Spleen (tissue), 11 donors: Measurements from ENCODE around the gene KAT6B. TPM values are rescaled to one million over a fixed set of nuclear protein-coding genes. Genes with fewer than 3 reads are reported as not detected.

Experiments
- DNase-seq: peaks from one replicate; pipeline ENCODE4 v3.0.0-alpha.2; 2020
- H3K27ac ChIP-seq, 8 donors: fragments of 200-600 bp; sonication (generic) in 7 of 8; 1 replicate in 4 of 8; 2 replicates in 4 of 8; pipeline versions ENCODE4 v1.5.0 to v1.8.0; 2016 to 2021; ENCODE audit warnings: inconsistent platforms in 4 of 8, mild to moderate bottlenecking in 4 of 8, moderate library complexity in 1 of 8
- H3K27me3 ChIP-seq, 7 donors: fragments of 200-600 bp; sonication (generic) in 6 of 7; replicated peaks in 1 of 7; 1 replicate in 4 of 7; 2 replicates in 3 of 7; pipeline versions ENCODE4 v1.5.0 to v1.8.0; 2016 to 2021; ENCODE audit warnings: inconsistent platforms in 3 of 7, mild to moderate bottlenecking in 1 of 7
- H3K36me3 ChIP-seq, 6 donors: fragments of 200-600 bp; sonication (generic) in 5 of 6; 1 replicate in 4 of 6; 2 replicates in 2 of 6; pipeline versions ENCODE4 v1.5.0 to v1.8.0; 2016 to 2021; ENCODE audit warnings: inconsistent platforms in 2 of 6
- H3K4me1 ChIP-seq, 6 donors: fragments of 200-600 bp; sonication (generic) in 5 of 6; 1 replicate in 3 of 6; 2 replicates in 3 of 6; pipeline versions ENCODE4 v1.5.0 to v1.8.0; 2016 to 2021; ENCODE audit warnings: inconsistent platforms in 3 of 6
- H3K4me3 ChIP-seq, 8 donors: fragments of 200-600 bp; sonication (generic) in 7 of 8; 1 replicate in 4 of 8; 2 replicates in 4 of 8; pipeline versions ENCODE4 v1.5.0 to v1.8.0; 2016 to 2021; ENCODE audit warnings: inconsistent platforms in 4 of 8, mild to moderate bottlenecking in 4 of 8, moderate library complexity in 2 of 8
- H3K9me3 ChIP-seq, 8 donors: fragments of 200-600 bp; sonication (generic) in 7 of 8; 1 replicate in 4 of 8; 2 replicates in 4 of 8; pipeline versions ENCODE4 v1.5.0 to v1.8.0; 2016 to 2021; ENCODE audit warnings: inconsistent platforms in 4 of 8
- CTCF ChIP-seq, 11 experiments: fragments of 200-600 bp in 7 of 11; fragments of 450-650 bp in 4 of 11; sonication (generic) in 4 of 11; IDR thresholded peaks in 8 of 11; conservative IDR thresholded peaks in 3 of 11; 1 replicate in 7 of 11; 2 replicates in 4 of 11; pipeline versions ENCODE4 v1.4.0 to v1.8.0; 2016 to 2021; ENCODE audit warnings: antibody characterized with exemption in 11 of 11, inconsistent platforms in 4 of 11, mild to moderate bottlenecking in 1 of 11
- POLR2A ChIP-seq, 3 donors: fragments of 450-650 bp; IDR thresholded peaks; one replicate each; pipeline ENCODE4 v1.5.1; 2017; ENCODE audit warnings: antibody characterized with exemption in 3 of 3, mild to moderate bottlenecking in 1 of 3
- POLR2AphosphoS5 ChIP-seq, 3 donors: sonication (generic); formaldehyde crosslinking; IDR thresholded peaks; one replicate each; pipeline ENCODE4 v1.5.1; 2017; ENCODE audit warnings: antibody characterized with exemption in 3 of 3
- WGBS, 5 donors: extraction: QIAGEN DNeasy Blood & Tissue Kit in 3 of 5; methylation state at CpG; one replicate each; pipeline versions ENCODE4 v1.1.5 to v1.1.7; 2013 to 2018; 5-methylcytosine and 5-hydroxymethylcytosine counted together
- intact Hi-C: fragments of 100-400 bp; cut with DNase I; formaldehyde crosslinking; loops from one replicate; pipeline ENCODE4 v1.15.0; 2023; ENCODE audit warnings: low total_unique reads
- polyA plus RNA-seq, 3 donors: library from polyadenylated mRNA; stranded (reverse); fragments of 200-250 nt; gene quantifications; one replicate each; pipeline ENCODE4 v1.2.1, GENCODE V29; 2013
- total RNA-seq, 7 donors: library from RNA; depleted of rRNA in 3 of 7; stranded (reverse); fragments of >200 nt in 3 of 7; fragmentation: NEBNext Ultra II Directional in 4 of 7; extraction: Animal tissue kit (Norgen Biotek cat#: 25700) in 4 of 7; gene quantifications; one replicate each; pipeline versions ENCODE4 v1.1.0 to v1.2.1, GENCODE V29; 2016 to 2021
- donor health status: healthy with polysubstance abuse.
- donor health status: DM: no; HTN: no; CAD: no; lungs with moderate emphysema.
- donor health status: DM: no; HTN: no; CAD: no.
- donor health status: Bipolar disorder and iron deficiency.
- donor health status: healthy.
- donor health status: DM: no; HTN: no; CAD: no.
- donor health status: DM: yes; HTN: yes; CAD: no.

Gene KAT6B
- total and polyA plus RNA-seq, 10 donors, result 2.9 to 61.0 (median 46.0) TPM

GRCh38 chr10:74912182-74912581, 85.8 kb downstream of the KAT6B start:
- intact Hi-C loops, result no loop called here
- H3K4me1 ChIP-seq, result peaks cover 0 to 68% (median 21%) of the 10 kb centered on the region in 6 donors
- H3K36me3 ChIP-seq, result no peaks in the 10 kb centered on the region
- TF ChIP-seq POLR2AphosphoS5 (IDR thresholded peaks at IDR 0.05), result no peak
- TF ChIP-seq CTCF (IDR thresholded peaks at IDR 0.05 in 8 of 11, conservative IDR thresholded peaks at IDR 0.05 in 3 of 11), result no peak
- TF ChIP-seq POLR2A (IDR thresholded peaks at IDR 0.05), result no peak
- H3K27ac ChIP-seq, result no peak overlapping the region
- no peaks in the 10 kb centered on the region for H3K27me3 ChIP-seq
- DNase-seq, result no peak
- H3K9me3 ChIP-seq, result no peaks in the 10 kb centered on the region
- H3K4me3 ChIP-seq, result no peak overlapping the region

GRCh38 chr10:74912682-74913081, 86.3 kb downstream of the KAT6B start:
- no peak overlapping the region for H3K4me3 ChIP-seq
- DNase-seq, result no peak
- H3K27ac ChIP-seq, result no peak overlapping the region
- intact Hi-C loops, result no loop called here
- H3K36me3 ChIP-seq, result no peaks in the 10 kb centered on the region
- H3K27me3 ChIP-seq, result no peaks in the 10 kb centered on the region
- 84 to 96% (median 85%) methylated on average over 2 of the region's 2 CpGs for WGBS, 5 donors
- no peaks in the 10 kb centered on the region for H3K9me3 ChIP-seq
- TF ChIP-seq CTCF (IDR thresholded peaks at IDR 0.05 in 8 of 11, conservative IDR thresholded peaks at IDR 0.05 in 3 of 11) (no peak), POLR2AphosphoS5 (IDR thresholded peaks at IDR 0.05) (no peak), POLR2A (IDR thresholded peaks at IDR 0.05) (no peak)
- peaks cover 0 to 65% (median 21%) of the 10 kb centered on the region in 6 donors for H3K4me1 ChIP-seq

- peak overlapping the region in 1 of 8 donors; percentile 24 for H3K4me3 ChIP-seq
- H3K36me3 ChIP-seq, result no peaks in the 10 kb centered on the region
- peaks cover 0 to 2% (median 0%) of the 10 kb centered on the region in 8 donors for H3K9me3 ChIP-seq
- H3K27ac ChIP-seq, result peak overlapping the region in 4 of 8 donors; percentile 3 to 24 (median 16)
- intact Hi-C loops, result no loop called here
- H3K4me1 ChIP-seq, result peaks cover 0 to 65% (median 21%) of the 10 kb centered on the region in 6 donors
- TF ChIP-seq POLR2AphosphoS5 (IDR thresholded peaks at IDR 0.05) (no peak), POLR2A (IDR thresholded peaks at IDR 0.05) (no peak), CTCF (IDR thresholded peaks at IDR 0.05 in 8 of 11, conservative IDR thresholded peaks at IDR 0.05 in 3 of 11) (no peak)
- WGBS, 5 donors, result 55 to 66% (median 56%) methylated on average over 6 of the region's 6 CpGs
- no peaks in the 10 kb centered on the region for H3K27me3 ChIP-seq
- DNase-seq, result no peak
These were observed 87.1 kb downstream of the KAT6B start for GRCh38 chr10:74913377-74913979.

- peaks cover 3 to 19% (median 16%) of the 10 kb centered on the region in 8 donors for H3K9me3 ChIP-seq
- peaks cover 0 to 52% (median 18%) of the 10 kb centered on the region in 6 donors for H3K4me1 ChIP-seq
- 93 to 100% (median 97%) methylated on average over 1 of the region's 1 CpG for WGBS, 5 donors
- no peak for DNase-seq
- no peaks in the 10 kb centered on the region for H3K27me3 ChIP-seq
- TF ChIP-seq POLR2AphosphoS5 (IDR thresholded peaks at IDR 0.05) (no peak), POLR2A (IDR thresholded peaks at IDR 0.05) (no peak), CTCF (IDR thresholded peaks at IDR 0.05 in 8 of 11, conservative IDR thresholded peaks at IDR 0.05 in 3 of 11) (no peak)
- intact Hi-C loops, result no loop called here
- H3K27ac ChIP-seq, result no peak overlapping the region
- H3K36me3 ChIP-seq, result peaks cover 0 to 7% (median 0%) of the 10 kb centered on the region in 6 donors
- no peak overlapping the region for H3K4me3 ChIP-seq
These were observed 89.9 kb downstream of the KAT6B start for GRCh38 chr10:74916283-74916682.
